Hepatocyte (in vitro differentiated cells): ENCODE results near the gene NBAS. TPM values are rescaled to one million over a fixed set of nuclear protein-coding genes. Genes with fewer than 3 reads are reported as not detected.

Source experiments
- DNase-seq: peaks from one replicate; pipeline ENCODE4 v3.0.0-alpha.2; 2016; ENCODE audit warnings: low spot score
- H2AFZ ChIP-seq: fragments of 200-600 bp; sonication (generic); 2 replicates; pipeline ENCODE4 v1.6.0; 2016; ENCODE audit warnings: antibody characterized with exemption, mild to moderate bottlenecking
- H3K27ac ChIP-seq: fragments of 200-600 bp; sonication (generic); 2 replicates; pipeline ENCODE4 v1.5.1; 2016; ENCODE audit warnings: mild to moderate bottlenecking
- H3K27me3 ChIP-seq: fragments of 200-600 bp; sonication (generic); 2 replicates; pipeline ENCODE4 v1.6.1; 2016
- H3K36me3 ChIP-seq: fragments of 200-600 bp; sonication (generic); replicated peaks from 2 replicates; pipeline ENCODE4 v1.5.1; 2016; ENCODE audit warnings: low read depth; ENCODE audit not compliant: insufficient read depth
- H3K4me1 ChIP-seq: fragments of 200-600 bp; sonication (generic); 2 replicates; pipeline ENCODE4 v1.5.1; 2016; ENCODE audit warnings: mild to moderate bottlenecking, moderate library complexity; ENCODE audit not compliant: insufficient read depth
- H3K4me2 ChIP-seq: fragments of 200-600 bp; sonication (generic); 2 replicates; pipeline ENCODE4 v1.6.0; 2016
- H3K4me3 ChIP-seq: fragments of 200-600 bp; sonication (generic); 2 replicates; pipeline ENCODE4 v1.5.1; 2016; ENCODE audit warnings: mild to moderate bottlenecking
- H3K79me2 ChIP-seq: fragments of 200-600 bp; sonication (generic); 2 replicates; pipeline ENCODE4 v1.6.0; 2017; ENCODE audit warnings: mild to moderate bottlenecking
- H3K9me2 ChIP-seq: fragments of 200-600 bp; sonication (generic); replicated peaks from 2 replicates; pipeline ENCODE4 v1.6.0; 2017; ENCODE audit warnings: mild to moderate bottlenecking; ENCODE audit not compliant: insufficient read depth
- H3K9me3 ChIP-seq: fragments of 200-600 bp; sonication (generic); 2 replicates; pipeline ENCODE4 v1.5.1; 2016; ENCODE audit warnings: low read depth, mild to moderate bottlenecking
- H4K20me1 ChIP-seq: fragments of 200-600 bp; sonication (generic); 2 replicates; pipeline ENCODE4 v1.6.0; 2016; ENCODE audit warnings: mild to moderate bottlenecking; ENCODE audit not compliant: insufficient read depth, poor library complexity, severe bottlenecking
- CTCF ChIP-seq: fragments of 200-600 bp; sonication (generic); IDR thresholded peaks from 2 replicates; pipeline ENCODE4 v1.5.1; 2016; ENCODE audit warnings: antibody characterized with exemption, mild to moderate bottlenecking; ENCODE audit not compliant: poor library complexity
- EZH2 ChIP-seq: fragments of 200-600 bp; sonication (generic); IDR thresholded peaks from 2 replicates; pipeline ENCODE4 v1.6.1; 2016; ENCODE audit warnings: antibody characterized with exemption, mild to moderate bottlenecking, borderline replicate concordance
- EZH2phosphoT487 ChIP-seq: fragments of 200-600 bp; sonication (generic); IDR thresholded peaks from one replicate; pipeline ENCODE4 v1.6.1; 2018; ENCODE audit warnings: antibody characterized with exemption, mild to moderate bottlenecking, low read depth, moderate library complexity; ENCODE audit not compliant: unreplicated experiment, severe bottlenecking
- WGBS: methylation state at CpG from one replicate; pipeline ENCODE4 v1.1.6; 2016; ENCODE audit warnings: low lambda C conversion rate; ENCODE audit errors: missing lambda C conversion rate; 5-methylcytosine and 5-hydroxymethylcytosine counted together
- polyA plus RNA-seq: library from polyadenylated mRNA; unstranded; fragments of >200 nt; fragmentation: Nextera tagmentation; extraction: Ambion mirVana; gene quantifications from 2 replicates; pipeline ENCODE4 v1.2.1, GENCODE V29; 2016
- total RNA-seq: library from RNA; depleted of rRNA; stranded (reverse); fragments of >200 nt; gene quantifications from 2 replicates; pipeline ENCODE4 v1.2.3, GENCODE V29; 2014

The NBAS gene
- total and polyA plus RNA-seq, 2 experiments from 2014 or later, result 20.8 to 47.2 TPM

GRCh38 chr2:15275346-15275745 lies 285.8 kb downstream of the NBAS start:
- no peaks in the 10 kb centered on the region for H3K9me3 ChIP-seq
- no peak overlapping the region for H3K4me3 ChIP-seq
- no peaks in the 10 kb centered on the region for H3K27me3 ChIP-seq
- H3K36me3 ChIP-seq, result no peaks in the 10 kb centered on the region
- DNase-seq, result peak; percentile 8
- H3K9me2 ChIP-seq, result no peaks in the 10 kb centered on the region
- H3K4me2 ChIP-seq, result no peak overlapping the region
- H2AFZ ChIP-seq, result no peak overlapping the region
- H3K27ac ChIP-seq, result no peak overlapping the region
- no peaks in the 10 kb centered on the region for H4K20me1 ChIP-seq
- peaks cover 18% of the 10 kb centered on the region for H3K4me1 ChIP-seq
- TF ChIP-seq EZH2phosphoT487, result no peak
- TF ChIP-seq EZH2, result no peak
- no peak for TF ChIP-seq CTCF
- 72% methylated on average over 2 of the region's 2 CpGs for WGBS
- H3K79me2 ChIP-seq, result no peaks in the 10 kb centered on the region

DNA sequence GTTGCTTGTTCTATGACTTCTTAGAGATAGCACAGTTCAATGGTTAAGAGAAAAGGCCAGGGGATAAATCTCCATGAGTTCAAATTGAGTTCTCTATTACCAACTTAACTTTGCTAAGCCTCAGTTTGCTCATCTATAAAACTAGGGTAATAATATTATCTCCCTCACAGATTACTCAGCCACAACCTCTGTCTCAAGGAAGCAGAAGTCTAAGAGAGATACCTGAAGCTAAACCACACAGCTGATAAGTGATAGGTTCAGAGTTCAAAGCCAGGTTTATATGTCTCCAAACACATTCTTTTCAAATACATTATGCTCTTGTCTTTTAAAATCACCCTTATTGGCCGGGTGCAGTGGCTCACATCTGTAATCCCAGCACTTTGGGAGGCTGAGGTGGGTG lies 287.7 kb downstream of the NBAS start:
- no peaks in the 10 kb centered on the region for H4K20me1 ChIP-seq
- 50% methylated on average over 1 of the region's 1 CpG for WGBS
- TF ChIP-seq EZH2phosphoT487, result no peak
- no peak for TF ChIP-seq CTCF
- TF ChIP-seq EZH2, result no peak
- H3K27ac ChIP-seq, result peak overlapping the region; percentile 37
- H3K79me2 ChIP-seq, result no peaks in the 10 kb centered on the region
- no peaks in the 10 kb centered on the region for H3K9me3 ChIP-seq
- peaks cover 15% of the 10 kb centered on the region for H3K4me1 ChIP-seq
- no peak for DNase-seq
- H3K27me3 ChIP-seq, result no peaks in the 10 kb centered on the region
- no peak overlapping the region for H3K4me2 ChIP-seq
- H3K36me3 ChIP-seq, result no peaks in the 10 kb centered on the region
- no peak overlapping the region for H3K4me3 ChIP-seq
- H3K9me2 ChIP-seq, result no peaks in the 10 kb centered on the region
- H2AFZ ChIP-seq, result no peak overlapping the region

DNA sequence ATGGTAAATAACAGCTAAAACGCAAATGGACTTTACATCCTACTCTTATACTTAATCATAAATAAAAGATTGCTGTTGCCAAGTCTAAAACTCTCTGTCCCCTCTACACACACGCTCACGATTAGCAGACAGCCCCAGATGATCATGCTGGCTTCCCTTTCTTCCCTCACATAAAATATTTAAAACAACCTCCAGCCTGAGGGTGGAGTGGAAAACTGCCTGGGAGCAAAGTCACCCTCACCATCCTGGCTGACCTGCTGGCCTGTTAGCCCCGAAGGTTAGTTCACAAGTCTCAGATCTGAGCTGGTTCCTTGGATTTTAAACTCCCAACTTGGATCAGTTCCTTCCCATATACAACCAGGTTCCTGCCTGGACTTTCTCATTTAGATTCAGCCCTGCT lies 288.2 kb downstream of the NBAS start:
- peaks cover 10% of the 10 kb centered on the region for H3K4me1 ChIP-seq
- TF ChIP-seq CTCF, result no peak
- TF ChIP-seq EZH2, result no peak
- TF ChIP-seq EZH2phosphoT487, result no peak
- H4K20me1 ChIP-seq, result no peaks in the 10 kb centered on the region
- no peak for DNase-seq
- peak overlapping the region; percentile 37 for H3K27ac ChIP-seq
- H3K4me2 ChIP-seq, result no peak overlapping the region
- no peak overlapping the region for H3K4me3 ChIP-seq
- no peak overlapping the region for H2AFZ ChIP-seq
- no peaks in the 10 kb centered on the region for H3K9me3 ChIP-seq
- H3K79me2 ChIP-seq, result no peaks in the 10 kb centered on the region
- 66% methylated on average over 4 of the region's 4 CpGs for WGBS
- no peaks in the 10 kb centered on the region for H3K36me3 ChIP-seq
- H3K9me2 ChIP-seq, result no peaks in the 10 kb centered on the region
- no peaks in the 10 kb centered on the region for H3K27me3 ChIP-seq
